Tracheal epithelial cell (primary cell): ENCODE results near the gene FKBP5. TPM values are rescaled to one million over a fixed set of nuclear protein-coding genes. Genes with fewer than 3 reads are reported as not detected.

Source experiments
- total RNA-seq: library from RNA; depleted of rRNA; stranded (reverse); fragments of >200 nt; gene quantifications from 2 replicates; pipeline ENCODE4 v1.2.1, GENCODE V29; 2014

Gene FKBP5
- total RNA-seq, result 20.0 and 65.2 TPM in 2 replicates

GRCh38 chr6:35688605-35689322, at the start of gene FKBP5:
Gene FKBP5, minus strand, starts transcription at chr6:35688915. Its CDS starts 46,091 bp downstream, at chr6:35642824.

GRCh38 chr6:35736982-35737412, 48.3 kb upstream of the FKBP5 start, which contains the start of gene ARMC12:
Gene ARMC12, plus strand, starts transcription at chr6:35737032. Its CDS starts 77 bp downstream, at chr6:35737109.

Other genes starting within 250 kb of the FKBP5 start
- gene FANCE, start 236.6 kb downstream of the FKBP5 start, total RNA-seq, result 34.2 and 77.2 TPM in 2 replicates
- gene RPL10A, start 220.5 kb downstream of the FKBP5 start, total RNA-seq, result 3,145 and 3,692 TPM in 2 replicates
- gene TEAD3, start 191.8 kb downstream of the FKBP5 start, total RNA-seq, result 4.8 and 9.6 TPM in 2 replicates
- gene TULP1, start 176.0 kb downstream of the FKBP5 start, total RNA-seq, result not detected in 2 replicates
- gene ARMC12, start 48.1 kb upstream of the FKBP5 start, total RNA-seq, result 0.64 and 1.4 TPM in 2 replicates
- gene CLPSL2, start 87.7 kb upstream of the FKBP5 start, total RNA-seq, result not detected in 2 replicates
- gene CLPSL1, start 92.1 kb upstream of the FKBP5 start, total RNA-seq, result not detected in 2 replicates
- not detected in 2 replicates for gene CLPS, start 108.4 kb upstream of the FKBP5 start, total RNA-seq
- not detected in 2 replicates for gene LHFPL5, start 116.4 kb upstream of the FKBP5 start, total RNA-seq
- gene SRPK1, start 232.2 kb upstream of the FKBP5 start, total RNA-seq, result 70.1 and 102 TPM in 2 replicates